Measurements from ENCODE around the gene CYB561D1. TPM values are rescaled to one million over a fixed set of nuclear protein-coding genes. Genes with fewer than 3 reads are reported as not detected.

Gene CYB561D1
- total RNA-seq, 1 experiment from 2014 or later, result 5.7 TPM

GRCh38 chr1:109491372-109491771 lies 2.5 kb upstream of the CYB561D1 start:
- Histone ChIP-seq H3K36me3 (ENCODE audit: insufficient read depth, low read length, poor library complexity, severe bottlenecking) (peaks cover 37% of the 10 kb centered on the region), H3K27ac (ENCODE audit: low read depth, low read length, poor library complexity, severe bottlenecking) (no peak overlapping the region), H3K4me3 (ENCODE audit: low read depth, low read length, poor library complexity, severe bottlenecking) (no peak overlapping the region), H3K4me1 (ENCODE audit: insufficient read depth, low read length, poor library complexity, severe bottlenecking) (no peaks in the 10 kb centered on the region), H3K27me3 (replicated peaks; ENCODE audit: insufficient read depth, low read depth, low read length, poor library complexity) (no peaks in the 10 kb centered on the region), H3K9me3 (ENCODE audit: low read depth, low read length, poor library complexity, severe bottlenecking) (no peaks in the 10 kb centered on the region)
- TF ChIP-seq EZH2 (IDR thresholded peaks at IDR 0.05; ENCODE audit: borderline replicate concordance, low read depth, low read length, poor library complexity, severe bottlenecking) (no peak), CTCF (conservative IDR thresholded peaks at IDR 0.05; ENCODE audit: low read depth, low read length) (no peak)
- ChIA-PET POLR2A (ENCODE audit: low non-redundant PET) (interaction anchor here (0.5 kb wide), 2 partner anchors 57 to 74 kb away, joined by 3 read pairs; partner anchors contain the start of gene GNAI3), CTCF (interaction anchor here (0.5 to 2.0 kb wide), 6 partner anchors 8 to 391 kb away, joined by 3 to 22 read pairs (median 4); no protein-coding TSS in a partner anchor)
- no TSS peak for BruUV-seq (replicated peaks)
- intact Hi-C loops (cut with micrococcal nuclease; ENCODE audit: unreplicated experiment), result no loop called here
- DNase-seq (ENCODE audit: low spot score), result no peak

- no peaks in the 10 kb centered on the region for H3K9me3 ChIP-seq (ENCODE audit: low read depth, low read length, poor library complexity, severe bottlenecking)
- H3K36me3 ChIP-seq (ENCODE audit: insufficient read depth, low read length, poor library complexity, severe bottlenecking), result peaks cover 31% of the 10 kb centered on the region
- no TSS peak for BruUV-seq (replicated peaks)
- no peak overlapping the region for H3K27ac ChIP-seq (ENCODE audit: low read depth, low read length, poor library complexity, severe bottlenecking)
- DNase-seq (ENCODE audit: low spot score), result no peak
- no peak overlapping the region for H3K4me3 ChIP-seq (ENCODE audit: low read depth, low read length, poor library complexity, severe bottlenecking)
- POLR2A ChIA-PET (ENCODE audit: low non-redundant PET), result no interaction called here
- no peaks in the 10 kb centered on the region for H3K4me1 ChIP-seq (ENCODE audit: insufficient read depth, low read length, poor library complexity, severe bottlenecking)
- TF ChIP-seq EZH2 (IDR thresholded peaks at IDR 0.05; ENCODE audit: borderline replicate concordance, low read depth, low read length, poor library complexity, severe bottlenecking), result no peak
- no peak for TF ChIP-seq CTCF (conservative IDR thresholded peaks at IDR 0.05; ENCODE audit: low read depth, low read length)
- CTCF ChIA-PET, result no interaction called here
- intact Hi-C loops (cut with micrococcal nuclease; ENCODE audit: unreplicated experiment), result no loop called here
- H3K27me3 ChIP-seq (replicated peaks; ENCODE audit: insufficient read depth, low read depth, low read length, poor library complexity), result no peaks in the 10 kb centered on the region
Measured at GRCh38 chr1:109492779-109493178, 1.1 kb upstream of the CYB561D1 start.

GRCh38 chr1:109493227-109493626 lies 667 bp upstream of the CYB561D1 start:
- Histone ChIP-seq H3K4me3 (ENCODE audit: low read depth, low read length, poor library complexity, severe bottlenecking) (no peak overlapping the region), H3K4me1 (ENCODE audit: insufficient read depth, low read length, poor library complexity, severe bottlenecking) (no peaks in the 10 kb centered on the region), H3K9me3 (ENCODE audit: low read depth, low read length, poor library complexity, severe bottlenecking) (no peaks in the 10 kb centered on the region), H3K36me3 (ENCODE audit: insufficient read depth, low read length, poor library complexity, severe bottlenecking) (peaks cover 27% of the 10 kb centered on the region), H3K27ac (ENCODE audit: low read depth, low read length, poor library complexity, severe bottlenecking) (no peak overlapping the region), H3K27me3 (replicated peaks; ENCODE audit: insufficient read depth, low read depth, low read length, poor library complexity) (no peaks in the 10 kb centered on the region)
- ChIA-PET CTCF (no interaction called here), POLR2A (ENCODE audit: low non-redundant PET) (no interaction called here)
- TF ChIP-seq EZH2 (IDR thresholded peaks at IDR 0.05; ENCODE audit: borderline replicate concordance, low read depth, low read length, poor library complexity, severe bottlenecking), result no peak
- TF ChIP-seq CTCF (conservative IDR thresholded peaks at IDR 0.05; ENCODE audit: low read depth, low read length), result no peak
- DNase-seq (ENCODE audit: low spot score), result no peak
- no TSS peak for BruUV-seq (replicated peaks)
- intact Hi-C loops (cut with micrococcal nuclease; ENCODE audit: unreplicated experiment), result no loop called here
